Loucy (cell line): ENCODE data around the gene WDR7.

Source experiments
- H2AFZ ChIP-seq: fragments of 200-600 bp; sonication (generic); 2 replicates; pipeline ENCODE4 v1.6.0; 2016; ENCODE audit warnings: antibody characterized with exemption, mild to moderate bottlenecking, low read length, moderate library complexity
- H3F3A ChIP-seq: fragments of 200-600 bp; 2 replicates; pipeline ENCODE4 v1.6.0; 2016; ENCODE audit warnings: antibody characterized with exemption, low read depth, mild to moderate bottlenecking
- H3K27me3 ChIP-seq: fragments of 200-600 bp; sonication (generic); 2 replicates; pipeline ENCODE4 v1.6.1; 2014; ENCODE audit warnings: low read length, mild to moderate bottlenecking; ENCODE audit not compliant: insufficient read depth, poor library complexity, severe bottlenecking
- H3K36me3 ChIP-seq: fragments of 200-600 bp; sonication (generic); 2 replicates; pipeline ENCODE4 v1.6.1; 2016; ENCODE audit warnings: low read length; ENCODE audit not compliant: insufficient read depth
- H3K4me1 ChIP-seq: fragments of 200-600 bp; sonication (generic); 2 replicates; pipeline ENCODE4 v1.5.1; 2014; ENCODE audit warnings: low read length, mild to moderate bottlenecking; ENCODE audit not compliant: insufficient read depth, poor library complexity, severe bottlenecking
- H3K4me2 ChIP-seq: fragments of 200-600 bp; sonication (generic); 2 replicates; pipeline ENCODE4 v1.6.0; 2014; ENCODE audit warnings: antibody characterized with exemption, low read length, low read depth, mild to moderate bottlenecking; ENCODE audit not compliant: poor library complexity, severe bottlenecking
- H3K4me3 ChIP-seq: fragments of 200-600 bp; sonication (generic); 2 replicates; pipeline ENCODE4 v1.5.1; 2014; ENCODE audit warnings: low read length, mild to moderate bottlenecking, mixed read lengths; ENCODE audit not compliant: poor library complexity, severe bottlenecking
- H3K79me2 ChIP-seq: fragments of 200-600 bp; sonication (generic); 2 replicates; pipeline ENCODE4 v1.6.1; 2014; ENCODE audit warnings: low read length; ENCODE audit not compliant: insufficient read depth
- H3K9ac ChIP-seq: fragments of 200-600 bp; sonication (generic); 2 replicates; pipeline ENCODE4 v1.6.0; 2014; ENCODE audit warnings: mild to moderate bottlenecking, low read depth, low read length, moderate library complexity; ENCODE audit not compliant: poor library complexity, severe bottlenecking
- H3K9me2 ChIP-seq: fragments of 200-600 bp; sonication (generic); replicated peaks from 2 replicates; pipeline ENCODE4 v1.6.1; 2016; ENCODE audit warnings: low read depth, low read length, mixed read lengths
- H3K9me3 ChIP-seq: fragments of 200-600 bp; sonication (generic); 2 replicates; pipeline ENCODE4 v1.6.1; 2014; ENCODE audit warnings: mild to moderate bottlenecking, antibody characterized with exemption, low read length, low read depth; ENCODE audit not compliant: insufficient read depth
- H4K20me1 ChIP-seq: fragments of 200-600 bp; sonication (generic); 2 replicates; pipeline ENCODE4 v1.6.0; 2014; ENCODE audit warnings: antibody characterized with exemption, low read length, mild to moderate bottlenecking; ENCODE audit not compliant: insufficient read depth, poor library complexity, severe bottlenecking
- EZH2phosphoT487 ChIP-seq: fragments of 200-600 bp; IDR thresholded peaks from 2 replicates; pipeline ENCODE4 v1.6.1; 2018; ENCODE audit warnings: antibody characterized with exemption, mild to moderate bottlenecking, moderate library complexity, borderline replicate concordance
- TF ChIP-seq, protein P1 (sequence below): fragments of 200-600 bp; sonication (generic); conservative IDR thresholded peaks from 2 replicates; pipeline ENCODE4 v1.5.1; 2014; ENCODE audit warnings: mild to moderate bottlenecking, antibody characterized with exemption, low read length

The WDR7 gene

DNA sequence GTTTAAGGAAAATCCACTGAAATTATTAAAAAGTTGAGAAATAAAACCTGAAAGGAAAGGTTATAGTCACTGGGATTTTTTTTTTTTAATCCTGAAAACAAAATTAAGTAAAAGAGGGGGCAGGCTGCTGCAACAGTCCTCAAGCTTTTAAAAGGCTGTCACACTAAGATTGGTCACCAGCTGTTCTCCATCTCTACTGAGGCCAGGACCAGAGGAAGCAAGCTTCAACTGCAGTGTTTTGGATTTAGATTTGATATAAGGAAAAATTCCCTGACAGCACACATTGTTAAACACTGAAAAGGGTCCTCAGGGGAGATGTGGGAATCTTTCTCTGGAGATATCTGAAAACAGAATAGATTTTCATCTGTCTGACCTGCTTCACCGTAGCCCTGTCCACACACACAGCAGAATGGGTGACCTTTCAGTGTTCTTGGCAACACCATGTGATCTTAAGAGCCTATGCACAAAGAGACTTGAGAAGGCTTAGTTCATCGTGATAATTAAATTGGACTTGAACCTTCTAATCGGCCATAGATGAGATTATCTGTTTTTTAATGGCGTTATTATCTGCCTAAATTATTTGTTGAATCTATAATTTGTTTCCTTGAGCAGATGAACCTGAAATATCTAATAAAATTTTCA lies 363.7 kb downstream of the WDR7 start:
- Histone ChIP-seq H4K20me1 (no peaks in the 10 kb centered on the region), H3K4me3 (no peak overlapping the region), H3K27me3 (no peaks in the 10 kb centered on the region), H3K36me3 (no peaks in the 10 kb centered on the region), H3K9me3 (no peaks in the 10 kb centered on the region), H3K9ac (no peak overlapping the region), H2AFZ (no peak overlapping the region), H3K4me1 (peaks cover 30% of the 10 kb centered on the region), H3K4me2 (no peak overlapping the region), H3K79me2 (no peaks in the 10 kb centered on the region), H3F3A (no peaks in the 10 kb centered on the region), H3K9me2 (no peaks in the 10 kb centered on the region)
- TF ChIP-seq, protein P1, sequence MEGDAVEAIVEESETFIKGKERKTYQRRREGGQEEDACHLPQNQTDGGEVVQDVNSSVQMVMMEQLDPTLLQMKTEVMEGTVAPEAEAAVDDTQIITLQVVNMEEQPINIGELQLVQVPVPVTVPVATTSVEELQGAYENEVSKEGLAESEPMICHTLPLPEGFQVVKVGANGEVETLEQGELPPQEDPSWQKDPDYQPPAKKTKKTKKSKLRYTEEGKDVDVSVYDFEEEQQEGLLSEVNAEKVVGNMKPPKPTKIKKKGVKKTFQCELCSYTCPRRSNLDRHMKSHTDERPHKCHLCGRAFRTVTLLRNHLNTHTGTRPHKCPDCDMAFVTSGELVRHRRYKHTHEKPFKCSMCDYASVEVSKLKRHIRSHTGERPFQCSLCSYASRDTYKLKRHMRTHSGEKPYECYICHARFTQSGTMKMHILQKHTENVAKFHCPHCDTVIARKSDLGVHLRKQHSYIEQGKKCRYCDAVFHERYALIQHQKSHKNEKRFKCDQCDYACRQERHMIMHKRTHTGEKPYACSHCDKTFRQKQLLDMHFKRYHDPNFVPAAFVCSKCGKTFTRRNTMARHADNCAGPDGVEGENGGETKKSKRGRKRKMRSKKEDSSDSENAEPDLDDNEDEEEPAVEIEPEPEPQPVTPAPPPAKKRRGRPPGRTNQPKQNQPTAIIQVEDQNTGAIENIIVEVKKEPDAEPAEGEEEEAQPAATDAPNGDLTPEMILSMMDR, result no peak
- no peak for TF ChIP-seq EZH2phosphoT487

DNA sequence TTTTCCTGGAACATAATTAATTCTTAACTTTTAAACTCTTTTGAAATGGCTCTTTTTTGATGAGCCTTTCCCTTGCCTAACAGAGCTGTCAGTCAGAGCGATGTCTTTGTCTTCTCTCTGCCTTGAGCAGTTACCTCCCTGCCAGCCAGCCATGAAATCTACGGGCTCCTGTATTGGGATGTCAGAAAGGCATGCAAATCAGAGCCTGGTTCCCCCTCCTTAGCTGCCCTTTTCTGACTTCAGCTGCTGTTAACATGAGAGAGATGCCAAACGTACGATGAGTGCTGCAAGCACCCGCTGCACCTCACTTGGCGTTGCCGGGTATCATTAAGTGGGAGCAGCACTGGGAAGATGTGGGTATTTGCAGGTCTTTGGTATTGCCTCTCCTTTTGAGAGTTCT lies 364.3 kb downstream of the WDR7 start:
- Histone ChIP-seq H3F3A (no peaks in the 10 kb centered on the region), H4K20me1 (no peaks in the 10 kb centered on the region), H3K27me3 (no peaks in the 10 kb centered on the region), H3K4me2 (no peak overlapping the region), H3K4me3 (no peak overlapping the region), H3K9me2 (no peaks in the 10 kb centered on the region), H3K9me3 (no peaks in the 10 kb centered on the region), H2AFZ (no peak overlapping the region), H3K4me1 (peaks cover 30% of the 10 kb centered on the region), H3K9ac (no peak overlapping the region), H3K36me3 (no peaks in the 10 kb centered on the region), H3K79me2 (no peaks in the 10 kb centered on the region)
- TF ChIP-seq, protein P1, result no peak
- TF ChIP-seq EZH2phosphoT487, result no peak

DNA sequence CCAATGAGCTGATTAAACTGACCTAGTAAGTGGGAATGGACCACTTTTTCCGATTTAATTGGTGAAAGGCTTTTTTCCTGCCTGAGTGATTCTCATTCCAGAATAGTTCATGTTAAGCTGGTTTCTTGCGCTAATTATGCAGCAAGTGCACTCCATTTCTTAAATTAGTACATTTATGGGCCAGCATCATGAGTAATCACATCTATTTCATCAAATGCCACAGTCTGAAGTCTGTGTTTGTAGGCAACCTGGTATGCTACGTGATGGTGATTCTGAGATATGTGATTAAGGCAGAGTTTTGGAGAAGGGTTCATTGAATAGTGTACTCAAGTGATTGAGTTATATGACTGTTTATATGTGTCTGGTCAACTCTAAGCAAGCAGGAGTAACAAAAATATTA lies 367.7 kb downstream of the WDR7 start:
- H3K9me2 ChIP-seq, result no peaks in the 10 kb centered on the region
- no peaks in the 10 kb centered on the region for H3K36me3 ChIP-seq
- H3K9me3 ChIP-seq, result no peaks in the 10 kb centered on the region
- no peaks in the 10 kb centered on the region for H4K20me1 ChIP-seq
- no peak overlapping the region for H3K9ac ChIP-seq
- H3F3A ChIP-seq, result no peaks in the 10 kb centered on the region
- H3K4me2 ChIP-seq, result no peak overlapping the region
- H3K27me3 ChIP-seq, result no peaks in the 10 kb centered on the region
- H2AFZ ChIP-seq, result no peak overlapping the region
- no peaks in the 10 kb centered on the region for H3K79me2 ChIP-seq
- TF ChIP-seq, protein P1, result no peak
- TF ChIP-seq EZH2phosphoT487, result no peak
- H3K4me1 ChIP-seq, result peaks cover 30% of the 10 kb centered on the region
- no peak overlapping the region for H3K4me3 ChIP-seq
